Upper lobe of left lung (tissue), 4 donors: Measurements from ENCODE around the gene MYH13.

Experiments
- CTCF ChIP-seq, 6 experiments: fragments of 450-650 bp in 4 of 6; fragments of 200-600 bp in 2 of 6; sonication (generic) in 2 of 6; IDR thresholded peaks; one replicate each; pipeline ENCODE4 v1.5.1; 2016 to 2019; ENCODE audit warnings: antibody characterized with exemption in 6 of 6
- EP300 ChIP-seq, 4 donors: sonication (generic); formaldehyde crosslinking; IDR thresholded peaks; one replicate each; pipeline ENCODE4 v1.5.1; 2017; ENCODE audit warnings: antibody characterized with exemption in 4 of 4, control low read depth in 2 of 4
- POLR2A ChIP-seq, 4 donors: fragments of 450-650 bp; IDR thresholded peaks; one replicate each; pipeline ENCODE4 v1.5.1; 2016 to 2017; ENCODE audit warnings: antibody characterized with exemption in 4 of 4, mild to moderate bottlenecking in 2 of 4
- POLR2AphosphoS5 ChIP-seq, 2 donors: sonication (generic); formaldehyde crosslinking; IDR thresholded peaks; one replicate each; pipeline ENCODE4 v1.5.1; 2017; ENCODE audit warnings: antibody characterized with exemption in 2 of 2

- TF ChIP-seq CTCF (IDR thresholded peaks at IDR 0.05) (no peak), POLR2A (IDR thresholded peaks at IDR 0.05) (no peak), POLR2AphosphoS5 (IDR thresholded peaks at IDR 0.05) (no peak), EP300 (IDR thresholded peaks at IDR 0.05) (no peak)
Observed at GRCh38 chr17:10275418-10275817, 97.4 kb downstream of the MYH13 start.
